HCT116 (cell line): ENCODE measurements around the gene PTPN13. TPM values are rescaled to one million over a fixed set of nuclear protein-coding genes. Genes with fewer than 3 reads are reported as not detected.

Experiments used
- ATAC-seq: fragments of 200-7000 bp; cut with Tn5 transposase; 2 replicates; pipeline ENCODE4 v1.9.1; 2020; ENCODE audit warnings: mild to moderate bottlenecking, moderate library complexity
- BruUV-seq: library from RNA; stranded (reverse); fragments of 400-500 nt; replicated peaks from 2 replicates; lab custom pipeline; 2021; lab: Mats Ljungman, UMichigan
- CTCF ChIA-PET: fragments of 300-600 bp; sonication (Branson Sonifier 250); formaldehyde crosslinking; loops from one replicate; lab custom pipeline; 2021; ENCODE audit warnings: antibody characterized with exemption; lab: Charles Lee
- POLR2A ChIA-PET: fragments of 300-600, 350-600 bp; sonication (Branson Sonifier 250); formaldehyde crosslinking; loops from one replicate; lab custom pipeline; 2021; ENCODE audit warnings: antibody characterized with exemption; lab: Charles Lee
- RAD21 ChIA-PET, 2 experiments: fragments of 300-600 bp; sonication (Branson Sonifier 250); formaldehyde crosslinking; loops; one replicate each; lab custom pipeline; 2023; ENCODE audit warnings: low total read pairs in 2 of 2; ENCODE audit not compliant: uncharacterized antibody in 2 of 2, unreplicated experiment in 2 of 2, low non-redundant PET in 1 of 2; lab: Charles Lee
- DNase-seq: peaks from one replicate; pipeline ENCODE4 v3.0.0-alpha.2; 2010; ENCODE audit warnings: low read depth, low spot score
- H2AFZ ChIP-seq: fragments of 200-600 bp; shearing (Covaris generic), sonication (generic); 2 replicates; pipeline ENCODE4 v1.6.1; 2017; ENCODE audit warnings: low read depth, mixed run types, mixed read lengths, antibody characterized with exemption, low read length; ENCODE audit not compliant: poor library complexity, severe bottlenecking
- H3K27ac ChIP-seq: 2 replicates; pipeline ENCODE4 v1.5.1; 2012; ENCODE audit warnings: low read depth, low read length
- H3K27me3 ChIP-seq: fragments of 200-600 bp; sonication (generic); 2 replicates; pipeline ENCODE4 v1.6.1; 2016; ENCODE audit warnings: mixed run types, low read length, mixed read lengths; ENCODE audit not compliant: insufficient read depth
- H3K36me3 ChIP-seq, 2 experiments: fragments of 200-500 bp in 1 of 2; fragments of 200-600 bp in 1 of 2; sonication (Bioruptor generic) in 1 of 2; sonication (generic) in 1 of 2; 2 replicates each; pipeline versions ENCODE4 v1.5.1 to v1.6.1; 2014 to 2016; ENCODE audit warnings: low read length in 2 of 2, inconsistent platforms in 1 of 2, mixed read lengths in 1 of 2, mixed run types in 1 of 2; ENCODE audit not compliant: insufficient read depth in 2 of 2, control insufficient read depth in 1 of 2
- H3K4me1 ChIP-seq, 2 experiments: fragments of 200-600 bp in 1 of 2; sonication (generic) in 1 of 2; 2 replicates each; pipeline versions ENCODE4 v1.5.1 to v1.6.1; 2012 to 2017; ENCODE audit warnings: low read length in 2 of 2, inconsistent platforms in 1 of 2, mild to moderate bottlenecking in 1 of 2, mixed read lengths in 1 of 2, mixed run types in 1 of 2, moderate library complexity in 1 of 2; ENCODE audit not compliant: insufficient read depth in 2 of 2, control insufficient read depth in 1 of 2
- H3K4me2 ChIP-seq: fragments of 200-600 bp; sonication (generic); 2 replicates; pipeline ENCODE4 v1.6.1; 2017; ENCODE audit warnings: mixed run types, low read length, mixed read lengths
- H3K4me3 ChIP-seq, 2 experiments: fragments of 200-600 bp in 1 of 2; sonication (generic) in 1 of 2; replicated peaks in 1 of 2; 2 replicates each; pipeline ENCODE4 v1.5.1; 2011 to 2016; ENCODE audit warnings: low read length in 2 of 2, control low read depth in 1 of 2, low read depth in 1 of 2, mild to moderate bottlenecking in 1 of 2, mixed read lengths in 1 of 2, mixed run types in 1 of 2
- H3K79me2 ChIP-seq: fragments of 200-600 bp; sonication (generic); 2 replicates; pipeline ENCODE4 v1.6.1; 2017; ENCODE audit warnings: mild to moderate bottlenecking, mixed run types, low read length, moderate library complexity, mixed read lengths; ENCODE audit not compliant: insufficient read depth
- H3K9ac ChIP-seq: fragments of 200-600 bp; sonication (generic); 2 replicates; pipeline ENCODE4 v1.6.1; 2016; ENCODE audit warnings: low read length, mixed read lengths
- H3K9me2 ChIP-seq: fragments of 200-600 bp; sonication (generic), shearing (Covaris generic); 2 replicates; pipeline ENCODE4 v1.6.1; 2017; ENCODE audit warnings: mixed run types, mild to moderate bottlenecking, moderate library complexity; ENCODE audit not compliant: insufficient read depth
- H3K9me3 ChIP-seq, 2 experiments: fragments of 200-500 bp in 1 of 2; fragments of 200-600 bp in 1 of 2; sonication (Bioruptor generic) in 1 of 2; sonication (generic) in 1 of 2; 2 replicates each; pipeline ENCODE4 v1.6.1; 2014 to 2017; ENCODE audit warnings: low read length in 2 of 2, mixed read lengths in 2 of 2, inconsistent platforms in 1 of 2, low read depth in 1 of 2, mild to moderate bottlenecking in 1 of 2, mixed run types in 1 of 2, moderate library complexity in 1 of 2; ENCODE audit not compliant: control insufficient read depth in 1 of 2, insufficient read depth in 1 of 2
- H4K20me1 ChIP-seq: fragments of 200-600 bp; sonication (generic), shearing (Covaris generic); 2 replicates; pipeline ENCODE4 v1.6.1; 2017; ENCODE audit warnings: mixed run types, mild to moderate bottlenecking, moderate library complexity; ENCODE audit not compliant: insufficient read depth
- CEBPB ChIP-seq: IDR thresholded peaks from 2 replicates; pipeline ENCODE4 v1.6.1; 2012; ENCODE audit warnings: low read depth
- CTCF ChIP-seq, 3 experiments: fragments of 200-600 bp in 1 of 3; sonication (generic) in 1 of 3; IDR thresholded peaks in 2 of 3; conservative IDR thresholded peaks in 1 of 3; 2 replicates each; pipeline ENCODE4 v1.5.1; 2012 to 2017; ENCODE audit warnings: low read depth in 2 of 3, low read length in 2 of 3, antibody characterized with exemption in 1 of 3, borderline replicate concordance in 1 of 3, control low read depth in 1 of 3, mild to moderate bottlenecking in 1 of 3, mixed read lengths in 1 of 3, mixed run types in 1 of 3, moderate library complexity in 1 of 3; ENCODE audit not compliant: insufficient read depth in 1 of 3
- EZH2phosphoT487 ChIP-seq: fragments of 200-600 bp; IDR thresholded peaks from 2 replicates; pipeline ENCODE4 v1.6.1; 2018; ENCODE audit warnings: antibody characterized with exemption, borderline replicate concordance
- FOSL1 ChIP-seq: IDR thresholded peaks from 2 replicates; pipeline ENCODE4 v1.6.1; 2012; ENCODE audit warnings: low read depth
- MAX ChIP-seq: IDR thresholded peaks from 2 replicates; pipeline ENCODE4 v1.6.1; 2012
- POLR2AphosphoS5 ChIP-seq: IDR thresholded peaks from 2 replicates; pipeline ENCODE4 v1.6.1; 2011; ENCODE audit warnings: mild to moderate bottlenecking, low read depth, low read length, moderate library complexity
- SIN3A ChIP-seq: IDR thresholded peaks from 2 replicates; pipeline ENCODE4 v1.6.1; 2012; ENCODE audit warnings: low read depth
- SP1 ChIP-seq: IDR thresholded peaks from 2 replicates; pipeline ENCODE4 v1.6.1; 2012; ENCODE audit warnings: low read depth
- TCF7L2 ChIP-seq: IDR thresholded peaks from 2 replicates; pipeline ENCODE4 v1.7.0; 2011; ENCODE audit warnings: borderline replicate concordance, inconsistent platforms; ENCODE audit not compliant: insufficient read depth, insufficient read length; ENCODE audit errors: extremely low read depth
- ZFX ChIP-seq: fragments of 450-650 bp; IDR thresholded peaks from 2 replicates; pipeline ENCODE4 v1.6.1; 2017
- intact Hi-C: fragments of 100-400 bp; cut with micrococcal nuclease; formaldehyde crosslinking; loops from 2 replicates; pipeline ENCODE4 v1.10.0; 2022
- total RNA-seq: library from RNA; stranded (reverse); gene quantifications from one replicate; pipeline ENCODE4 v1.2.1, GENCODE V29; 2021; ENCODE audit not compliant: unreplicated experiment

PTPN13 gene
- total RNA-seq, 1 experiment from 2014 or later, result 14.6 TPM

- Histone ChIP-seq H3K4me1 (peaks cover 6 to 22% of the 10 kb centered on the region in 2 experiments), H3K27ac (no peak overlapping the region), H4K20me1 (no peaks in the 10 kb centered on the region), H3K79me2 (no peaks in the 10 kb centered on the region), H3K9ac (no peak overlapping the region), H3K27me3 (no peaks in the 10 kb centered on the region), H3K36me3 (no peaks in the 10 kb centered on the region), H2AFZ (no peak overlapping the region), H3K4me2 (no peak overlapping the region), H3K9me2 (no peaks in the 10 kb centered on the region), H3K4me3 (no peak overlapping the region), H3K9me3 (no peaks in the 10 kb centered on the region)
- no TSS peak for BruUV-seq
- DNase-seq (no peak), ATAC-seq (no peak)
- RAD21 ChIA-PET, result no interaction called here
- POLR2A ChIA-PET, result no interaction called here
- TF ChIP-seq CEBPB (no peak), FOSL1 (no peak), SP1 (no peak), TCF7L2 (no peak), ZFX (no peak), EZH2phosphoT487 (no peak), MAX (no peak), SIN3A (no peak), CTCF (IDR thresholded peaks at IDR 0.05 in 2 of 3, conservative IDR thresholded peaks at IDR 0.05 in 1 of 3; ENCODE audit: borderline replicate concordance in 1 of 3, insufficient read depth in 1 of 3, low read depth in 2 of 3, low read length in 2 of 3) (no peak), POLR2AphosphoS5 (no peak)
- CTCF ChIA-PET, result no interaction called here
- intact Hi-C loops, result no loop called here
Observed at GRCh38 chr4:86833615-86834014, 239.5 kb downstream of the PTPN13 start.
